ENCODE data around the gene HEBP1.

Gene HEBP1

GRCh38 chr12:13000616-13000924, 505 bp upstream of the HEBP1 start:
- peak overlapping the region; percentile 84 for H3K27ac ChIP-seq
- peak; percentile 41 for DNase-seq (ENCODE audit: low spot score)
- no peak for TF ChIP-seq CTCF (conservative IDR thresholded peaks at IDR 0.05; ENCODE audit: low read depth)
- CTCF ChIA-PET: interaction anchor here (0.6 to 0.7 kb wide), 2 partner anchors 1165 to 1292 kb away, joined by 3 read pairs; no protein-coding TSS in a partner anchor
- POLR2A ChIA-PET (ENCODE audit: low non-redundant PET): interaction anchor here (0.5 kb wide), 1 partner anchor 181 kb away, joined by 3 read pairs; no protein-coding TSS in a partner anchor

- ChIA-PET CTCF (interaction anchor here (0.6 to 1.1 kb wide), 2 partner anchors 211 to 235 kb away, joined by 4 read pairs; no protein-coding TSS in a partner anchor), POLR2A (ENCODE audit: low non-redundant PET) (no interaction called here)
- peak; percentile 34 for DNase-seq (ENCODE audit: low spot score)
- no peak for TF ChIP-seq CTCF (conservative IDR thresholded peaks at IDR 0.05; ENCODE audit: low read depth)
- H3K27ac ChIP-seq: peak overlapping the region; percentile 84
These were observed 650 bp downstream of the HEBP1 start for GRCh38 chr12:12999271-12999958.

GRCh38 chr12:12998248-12998647, 1.8 kb downstream of the HEBP1 start:
- CTCF ChIA-PET: interaction anchor here (0.6 to 1.1 kb wide), 2 partner anchors 53 to 210 kb away, joined by 4 read pairs; no protein-coding TSS in a partner anchor
- DNase-seq (ENCODE audit: low spot score): no peak
- TF ChIP-seq CTCF (conservative IDR thresholded peaks at IDR 0.05; ENCODE audit: low read depth): no peak
- POLR2A ChIA-PET (ENCODE audit: low non-redundant PET): no interaction called here
- H3K27ac ChIP-seq: no peak overlapping the region

GRCh38 chr12:12997734-12998133, 2.3 kb downstream of the HEBP1 start:
- ChIA-PET POLR2A (ENCODE audit: low non-redundant PET) (no interaction called here), CTCF (no interaction called here)
- no peak for DNase-seq (ENCODE audit: low spot score)
- H3K27ac ChIP-seq: no peak overlapping the region
- TF ChIP-seq CTCF (conservative IDR thresholded peaks at IDR 0.05; ENCODE audit: low read depth): no peak

- TF ChIP-seq CTCF (conservative IDR thresholded peaks at IDR 0.05; ENCODE audit: low read depth): no peak
- ChIA-PET CTCF (no interaction called here), POLR2A (ENCODE audit: low non-redundant PET) (no interaction called here)
- no peak for DNase-seq (ENCODE audit: low spot score)
- H3K27ac ChIP-seq: no peak overlapping the region
These were observed 2.9 kb downstream of the HEBP1 start for GRCh38 chr12:12997156-12997555.

- DNase-seq (ENCODE audit: low spot score): no peak
- CTCF ChIA-PET: no interaction called here
- H3K27ac ChIP-seq: no peak overlapping the region
- POLR2A ChIA-PET (ENCODE audit: low non-redundant PET): no interaction called here
- no peak for TF ChIP-seq CTCF (conservative IDR thresholded peaks at IDR 0.05; ENCODE audit: low read depth)
These were observed 3.9 kb downstream of the HEBP1 start for GRCh38 chr12:12996209-12996608.

Measured in RWPE1 (cell line).